GM21723 (cell line): ENCODE results near the gene ACAP1.
A peak's percentile ranks its signal among the peaks of the same experiment; 100 is the strongest.

Experiments
- ATAC-seq: cut with Tn5 transposase; IDR thresholded peaks from one replicate; pipeline ENCODE4 v1.9.1; 2021; ENCODE audit warnings: mild to moderate bottlenecking, moderate library complexity; ENCODE audit not compliant: unreplicated experiment

ACAP1 gene

DNA sequence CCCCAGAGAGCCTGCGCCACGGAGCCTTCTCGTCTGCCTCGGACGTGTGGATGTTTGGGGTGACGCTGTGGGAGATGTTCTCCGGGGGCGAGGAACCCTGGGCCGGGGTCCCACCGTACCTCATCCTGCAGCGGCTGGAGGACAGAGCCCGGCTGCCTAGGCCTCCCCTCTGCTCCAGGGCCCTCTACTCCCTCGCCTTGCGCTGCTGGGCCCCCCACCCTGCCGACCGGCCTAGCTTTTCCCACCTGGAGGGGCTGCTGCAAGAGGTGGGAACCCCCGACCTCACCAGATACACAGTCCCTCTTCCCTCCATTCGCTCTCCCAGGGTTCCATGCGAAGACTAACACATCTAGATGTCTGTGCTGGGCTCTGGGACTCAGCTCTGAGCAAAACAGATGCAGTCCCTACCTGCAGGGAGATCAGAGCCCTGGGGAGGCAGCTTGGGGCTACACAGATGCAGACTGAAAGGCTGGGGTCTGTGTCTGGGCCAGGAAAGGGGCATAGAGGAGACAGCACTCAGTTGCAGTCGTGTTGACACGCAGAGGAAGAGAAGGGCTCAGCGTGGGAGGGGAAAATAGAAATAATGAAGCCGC is 48.3 kb downstream of the ACAP1 start:
- ATAC-seq: no peak

DNA sequence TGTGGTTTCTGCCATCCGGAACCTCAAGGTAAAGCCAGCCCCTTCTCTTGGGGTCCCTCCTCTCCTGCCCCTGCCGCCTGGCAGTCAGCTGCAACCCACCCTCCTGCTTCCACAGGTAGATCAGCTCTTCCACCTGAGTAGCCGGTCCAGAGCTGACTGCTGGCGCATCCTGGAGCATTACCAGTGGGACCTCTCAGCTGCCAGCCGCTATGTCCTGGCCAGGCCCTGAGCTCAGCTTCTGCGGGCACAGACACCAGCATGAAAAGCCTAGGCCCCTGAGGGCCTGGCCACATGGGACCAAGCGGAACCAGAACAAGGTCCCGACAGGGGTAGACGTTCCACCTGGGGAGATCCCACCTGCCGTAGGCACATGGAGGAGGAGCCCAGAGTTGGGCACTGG is 52.5 kb downstream of the ACAP1 start:
- ATAC-seq: no peak

DNA sequence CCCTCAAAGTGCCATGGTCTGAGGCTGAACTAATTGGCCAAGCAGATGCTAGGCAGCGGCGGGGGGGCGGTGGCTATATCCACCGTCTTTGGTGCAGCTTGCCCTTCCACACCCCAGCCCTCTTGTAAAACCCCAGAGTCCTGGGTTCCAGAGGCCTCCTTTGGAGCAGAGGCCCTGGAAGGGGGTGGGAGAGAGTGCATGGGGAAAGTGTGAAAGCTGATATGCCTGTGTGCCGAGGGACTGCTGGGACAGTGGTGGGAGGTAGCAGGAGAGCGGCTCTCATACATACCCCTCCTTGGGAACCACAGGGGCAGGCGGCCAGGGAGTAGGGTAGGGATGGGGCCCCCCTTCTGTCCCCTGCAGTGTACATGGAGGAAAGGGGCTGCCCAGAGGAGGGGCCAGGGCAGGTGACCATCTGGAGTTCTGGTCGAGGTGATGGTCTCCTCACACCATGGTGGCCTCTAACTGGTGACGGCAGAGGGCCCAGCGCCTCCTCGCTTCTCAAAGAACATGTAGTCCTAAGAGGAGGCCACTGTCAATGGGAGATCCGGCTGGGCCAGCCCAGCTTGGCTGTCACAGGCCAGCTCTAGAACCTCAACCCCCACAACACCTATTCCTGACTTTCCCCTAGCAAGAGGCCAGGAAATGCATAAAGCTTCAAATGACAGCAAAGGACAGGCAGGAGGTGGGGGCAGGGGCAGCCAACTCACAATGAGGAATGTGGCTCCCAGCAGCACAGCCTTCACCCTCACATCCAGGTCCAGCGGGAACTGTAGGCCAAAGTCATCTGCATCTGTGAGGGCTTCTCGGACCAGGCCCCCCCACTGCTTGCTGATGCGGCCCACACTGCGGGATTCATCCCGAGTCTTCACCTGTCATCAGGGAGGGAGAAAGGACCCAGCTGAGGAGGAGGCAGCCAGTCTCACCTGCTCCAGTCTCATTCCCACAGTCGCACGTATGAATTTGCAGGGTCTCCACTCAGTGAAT is 53.9 kb downstream of the ACAP1 start:
- no peak for ATAC-seq

DNA sequence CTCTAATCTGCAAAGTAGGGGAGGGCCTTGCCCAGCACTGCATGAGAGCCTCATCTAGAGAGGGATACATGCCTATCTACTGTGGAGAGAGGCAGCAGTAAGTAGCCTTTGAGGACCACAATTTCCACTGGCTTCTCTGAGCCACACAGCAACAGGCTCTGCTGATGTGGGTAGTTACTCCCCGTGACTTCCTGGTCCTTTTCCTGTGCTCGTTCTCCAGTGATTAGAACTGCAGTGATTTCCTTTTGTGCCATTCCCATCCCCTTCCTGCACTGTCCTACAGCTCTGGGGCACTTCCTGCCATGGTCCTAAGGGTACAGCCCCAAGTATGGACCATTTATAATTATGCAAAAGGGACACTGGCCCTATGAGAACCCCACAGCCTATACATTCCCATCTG is 55.0 kb downstream of the ACAP1 start:
- ATAC-seq: no peak

DNA sequence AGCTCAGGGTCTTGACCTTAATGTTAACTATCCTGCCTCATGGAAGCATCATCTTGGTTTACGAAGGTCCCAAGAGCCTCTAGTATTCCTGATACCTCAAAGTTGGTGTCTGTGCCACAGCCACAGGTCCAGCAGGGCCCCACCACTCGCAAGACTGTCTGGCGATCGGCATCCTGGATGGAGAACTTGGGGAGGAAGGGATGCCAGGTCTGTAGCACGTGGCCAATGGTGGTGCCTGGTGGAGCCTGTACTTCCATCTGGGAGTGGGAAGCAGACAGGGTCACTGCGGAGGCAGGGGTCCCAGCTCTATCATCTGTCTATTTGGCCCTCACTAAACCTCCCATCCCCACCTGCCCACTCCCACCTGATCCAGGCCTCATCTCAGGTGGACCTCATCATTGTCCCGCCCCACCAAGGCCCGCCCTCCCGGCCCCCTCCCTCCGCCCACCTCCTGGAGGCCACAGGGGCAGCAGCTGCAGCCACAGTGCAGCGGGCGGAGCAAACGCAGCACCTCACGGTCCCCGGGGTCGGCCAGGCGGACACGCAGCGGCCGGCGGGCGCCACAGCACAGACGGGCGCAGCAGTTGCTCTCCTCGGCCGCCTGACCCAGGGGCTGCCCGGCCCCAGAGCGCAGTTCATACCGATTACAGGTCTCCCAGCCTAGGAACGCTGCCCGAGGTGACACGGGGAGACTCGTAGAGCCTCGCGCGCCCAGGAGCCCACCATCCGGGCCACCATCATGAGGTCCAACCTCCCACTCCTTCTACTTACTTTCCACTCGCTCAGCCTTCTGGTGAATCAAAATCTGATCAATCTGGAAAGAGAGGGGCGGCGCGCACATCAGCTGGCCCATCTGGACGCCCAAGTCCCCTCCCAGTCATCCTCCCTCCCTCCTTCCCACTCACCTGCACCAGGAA is 56.6 kb downstream of the ACAP1 start:
- ATAC-seq: no peak

DNA sequence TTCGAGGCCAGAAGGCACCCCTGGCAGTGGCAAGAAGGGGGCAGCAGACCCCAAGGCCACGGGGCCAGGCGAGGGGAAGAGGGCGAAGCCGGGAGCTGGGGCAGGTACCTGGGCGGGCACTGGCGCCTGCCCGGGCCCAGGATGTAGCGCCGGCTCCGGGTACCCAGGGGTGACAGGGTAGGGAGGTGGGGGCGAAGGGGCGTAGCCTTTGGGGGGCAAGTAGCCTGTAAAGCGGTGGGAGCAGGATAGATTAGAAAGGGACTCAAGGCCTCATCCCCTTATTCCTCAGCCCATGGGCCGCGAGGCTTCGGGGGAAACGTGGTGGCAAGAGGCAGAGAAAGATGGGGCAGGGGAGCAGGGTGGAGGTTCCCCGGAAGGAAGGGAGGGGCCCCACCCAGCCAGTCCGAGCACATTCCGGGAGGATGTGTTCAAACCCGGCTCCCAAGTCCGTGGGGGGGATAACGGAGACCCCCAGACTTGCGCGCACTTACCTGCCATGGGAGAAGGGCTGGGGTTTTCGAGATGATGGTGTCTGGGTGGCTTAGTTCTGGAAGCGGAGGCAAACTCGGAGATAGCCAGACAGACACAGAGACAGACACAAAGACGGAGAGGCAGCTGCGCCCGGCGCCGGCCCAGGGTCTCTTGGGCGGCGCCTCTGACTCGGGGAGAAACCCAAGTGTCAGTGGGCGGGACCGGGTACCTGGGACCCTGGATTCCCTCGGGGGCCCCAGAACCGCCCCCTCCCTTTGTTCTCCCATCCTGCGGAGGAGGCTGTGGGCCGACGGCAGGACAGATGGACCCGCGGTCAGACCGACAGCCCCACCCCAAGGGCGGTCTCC is 57.5 kb downstream of the ACAP1 start:
- ATAC-seq: peak; percentile 51

DNA sequence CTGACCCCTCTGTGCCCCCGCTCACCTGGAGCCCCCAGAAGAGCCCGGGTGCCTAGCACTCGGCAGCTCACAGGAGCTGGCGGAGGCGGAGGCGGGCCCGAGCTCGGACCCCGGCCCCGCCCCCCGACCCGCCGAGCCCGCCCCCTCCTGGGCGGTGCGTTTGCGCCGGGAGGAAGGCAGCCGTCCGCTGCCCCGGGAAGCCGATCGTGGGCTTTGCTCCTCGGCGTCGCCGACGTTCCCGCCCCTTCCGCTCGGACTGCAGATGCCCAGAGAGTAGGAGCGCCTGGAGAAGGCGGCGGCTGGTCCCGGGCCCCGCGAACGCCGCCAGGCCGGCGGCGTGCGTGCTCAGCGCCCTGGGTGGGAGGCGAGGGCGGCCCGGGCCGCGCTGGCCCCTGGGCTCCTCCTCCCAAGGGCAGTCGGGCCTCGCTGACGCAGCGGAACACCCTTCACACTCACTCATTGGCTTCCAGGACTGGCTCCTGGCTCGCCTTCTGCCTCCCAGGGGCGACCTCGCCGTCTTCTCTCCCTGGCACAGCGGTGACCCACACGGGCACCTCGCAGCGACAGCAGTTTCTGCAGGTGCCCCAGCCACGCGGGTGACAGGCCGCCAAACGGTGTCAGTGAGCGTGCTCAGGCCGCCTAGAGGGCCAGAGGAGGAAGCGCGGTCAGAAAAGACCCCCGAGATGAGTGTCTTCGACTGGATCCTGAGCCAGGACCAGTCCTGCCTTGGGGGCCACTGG is 58.3 kb downstream of the ACAP1 start, which contains the start of gene PLSCR3:
PLSCR3 (minus strand) TSS at position 74 of the 740 bp plus-strand sequence. CDS start 415 bp downstream, outside the sequence.
- ATAC-seq: peak; percentile 76

DNA sequence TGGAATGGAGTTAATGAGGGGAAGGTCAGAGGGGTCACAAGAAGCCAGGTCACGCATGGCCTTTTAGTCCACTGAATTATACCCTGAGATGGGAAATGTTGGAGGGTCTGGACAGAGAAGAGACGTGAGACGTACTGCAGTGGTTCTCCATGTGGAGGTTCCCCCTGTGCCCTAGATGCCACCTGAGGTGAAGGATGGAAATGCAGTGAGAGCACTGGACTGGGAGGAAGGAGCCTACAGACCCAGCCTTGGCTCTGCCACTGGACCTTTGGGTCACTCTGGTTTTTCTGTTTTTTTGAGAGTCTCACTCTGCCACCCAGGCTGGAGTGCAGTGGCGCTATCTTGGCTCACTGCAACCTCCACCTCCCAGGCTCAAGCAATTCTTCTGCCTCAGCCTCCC is 59.8 kb downstream of the ACAP1 start:
- ATAC-seq: no peak

DNA sequence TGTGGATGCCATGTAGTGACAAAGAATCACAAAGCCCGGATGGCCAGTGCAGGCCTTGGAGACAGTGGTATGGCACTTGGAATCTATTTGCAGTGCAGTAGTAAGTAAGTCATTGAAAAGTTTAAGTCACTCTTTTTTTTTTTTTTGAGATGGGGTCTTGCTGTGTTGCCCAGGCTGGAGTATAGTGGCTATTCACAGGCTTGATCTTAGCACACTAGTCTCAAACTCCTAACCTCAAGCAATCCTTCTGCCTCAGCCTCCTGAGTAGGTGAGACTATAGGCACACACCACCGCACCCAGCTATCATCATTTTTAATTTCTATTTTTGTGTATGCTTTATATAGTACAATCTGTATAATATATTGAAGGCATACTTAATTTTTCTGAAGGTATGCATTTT is 62.3 kb downstream of the ACAP1 start:
- ATAC-seq: no peak
